ENCODE results near the gene CLEC14A. TPM values are rescaled to one million over a fixed set of nuclear protein-coding genes. Genes with fewer than 3 reads are reported as not detected.

Gene CLEC14A
- total and polyA plus RNA-seq, 9 of the 15 experiments (the other 6 are each of a cell fraction or from before 2014, with no cell fraction given) = not detected

DNA sequence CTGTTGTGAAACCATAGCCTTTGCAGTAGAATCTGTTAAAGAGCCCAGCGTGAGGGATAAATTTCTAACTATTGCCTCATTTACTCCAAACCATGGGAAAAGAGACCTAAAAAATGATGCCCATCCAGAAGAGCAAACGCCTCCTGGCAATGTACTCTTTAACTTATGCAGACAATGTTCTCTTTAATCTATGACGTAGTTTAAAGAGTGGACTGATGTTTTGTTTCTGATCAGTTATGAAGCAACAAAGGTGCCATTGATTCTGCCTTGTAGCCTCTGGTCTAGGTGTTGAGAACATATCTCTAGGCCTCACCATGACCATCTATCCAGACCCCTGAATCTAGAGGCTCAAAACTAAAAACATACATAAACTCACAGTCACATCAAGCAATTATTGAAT lies 34.8 kb downstream of the CLEC14A start:
- TF ChIP-seq RCOR1 (IDR thresholded peaks at IDR 0.05; ENCODE audit: borderline replicate concordance in 1 of 2, low read depth in 2 of 2, low read length in 2 of 2) = no peak
- no peak for TF ChIP-seq ELF2 (CRISPR knock-in tag; IDR thresholded peaks at IDR 0.05)
- TF ChIP-seq, protein P1, sequence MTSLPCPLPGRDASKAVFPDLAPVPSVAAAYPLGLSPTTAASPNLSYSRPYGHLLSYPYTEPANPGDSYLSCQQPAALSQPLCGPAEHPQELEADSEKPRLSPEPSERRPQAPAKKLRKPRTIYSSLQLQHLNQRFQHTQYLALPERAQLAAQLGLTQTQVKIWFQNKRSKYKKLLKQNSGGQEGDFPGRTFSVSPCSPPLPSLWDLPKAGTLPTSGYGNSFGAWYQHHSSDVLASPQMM (CRISPR knock-in tag; IDR thresholded peaks at IDR 0.05) = no peak
- TF ChIP-seq HNRNPUL1 (IDR thresholded peaks at IDR 0.05; ENCODE audit: low read length) = no peak
- TF ChIP-seq, protein P2, sequence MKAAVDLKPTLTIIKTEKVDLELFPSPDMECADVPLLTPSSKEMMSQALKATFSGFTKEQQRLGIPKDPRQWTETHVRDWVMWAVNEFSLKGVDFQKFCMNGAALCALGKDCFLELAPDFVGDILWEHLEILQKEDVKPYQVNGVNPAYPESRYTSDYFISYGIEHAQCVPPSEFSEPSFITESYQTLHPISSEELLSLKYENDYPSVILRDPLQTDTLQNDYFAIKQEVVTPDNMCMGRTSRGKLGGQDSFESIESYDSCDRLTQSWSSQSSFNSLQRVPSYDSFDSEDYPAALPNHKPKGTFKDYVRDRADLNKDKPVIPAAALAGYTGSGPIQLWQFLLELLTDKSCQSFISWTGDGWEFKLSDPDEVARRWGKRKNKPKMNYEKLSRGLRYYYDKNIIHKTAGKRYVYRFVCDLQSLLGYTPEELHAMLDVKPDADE (conservative IDR thresholded peaks at IDR 0.05; ENCODE audit: control insufficient read depth, low read depth, low read length) = no peak
- no peak for TF ChIP-seq GTF2A2 (tag; IDR thresholded peaks at IDR 0.05)
- no peak for TF ChIP-seq NONO (IDR thresholded peaks at IDR 0.05; ENCODE audit: low read depth in 2 of 2, low read length in 1 of 2)
- TF ChIP-seq, protein P3, sequence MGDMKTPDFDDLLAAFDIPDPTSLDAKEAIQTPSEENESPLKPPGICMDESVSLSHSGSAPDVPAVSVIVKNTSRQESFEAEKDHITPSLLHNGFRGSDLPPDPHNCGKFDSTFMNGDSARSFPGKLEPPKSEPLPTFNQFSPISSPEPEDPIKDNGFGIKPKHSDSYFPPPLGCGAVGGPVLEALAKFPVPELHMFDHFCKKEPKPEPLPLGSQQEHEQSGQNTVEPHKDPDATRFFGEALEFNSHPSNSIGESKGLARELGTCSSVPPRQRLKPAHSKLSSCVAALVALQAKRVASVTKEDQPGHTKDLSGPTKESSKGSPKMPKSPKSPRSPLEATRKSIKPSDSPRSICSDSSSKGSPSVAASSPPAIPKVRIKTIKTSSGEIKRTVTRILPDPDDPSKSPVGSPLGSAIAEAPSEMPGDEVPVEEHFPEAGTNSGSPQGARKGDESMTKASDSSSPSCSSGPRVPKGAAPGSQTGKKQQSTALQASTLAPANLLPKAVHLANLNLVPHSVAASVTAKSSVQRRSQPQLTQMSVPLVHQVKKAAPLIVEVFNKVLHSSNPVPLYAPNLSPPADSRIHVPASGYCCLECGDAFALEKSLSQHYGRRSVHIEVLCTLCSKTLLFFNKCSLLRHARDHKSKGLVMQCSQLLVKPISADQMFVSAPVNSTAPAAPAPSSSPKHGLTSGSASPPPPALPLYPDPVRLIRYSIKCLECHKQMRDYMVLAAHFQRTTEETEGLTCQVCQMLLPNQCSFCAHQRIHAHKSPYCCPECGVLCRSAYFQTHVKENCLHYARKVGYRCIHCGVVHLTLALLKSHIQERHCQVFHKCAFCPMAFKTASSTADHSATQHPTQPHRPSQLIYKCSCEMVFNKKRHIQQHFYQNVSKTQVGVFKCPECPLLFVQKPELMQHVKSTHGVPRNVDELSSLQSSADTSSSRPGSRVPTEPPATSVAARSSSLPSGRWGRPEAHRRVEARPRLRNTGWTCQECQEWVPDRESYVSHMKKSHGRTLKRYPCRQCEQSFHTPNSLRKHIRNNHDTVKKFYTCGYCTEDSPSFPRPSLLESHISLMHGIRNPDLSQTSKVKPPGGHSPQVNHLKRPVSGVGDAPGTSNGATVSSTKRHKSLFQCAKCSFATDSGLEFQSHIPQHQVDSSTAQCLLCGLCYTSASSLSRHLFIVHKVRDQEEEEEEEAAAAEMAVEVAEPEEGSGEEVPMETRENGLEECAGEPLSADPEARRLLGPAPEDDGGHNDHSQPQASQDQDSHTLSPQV (IDR thresholded peaks at IDR 0.05) = no peak
- no peak for TF ChIP-seq TAF1 (IDR thresholded peaks at IDR 0.05; ENCODE audit: control insufficient read depth, extremely low read depth, insufficient read depth, low read length, severe bottlenecking)
- no peak for TF ChIP-seq MYC (IDR thresholded peaks at IDR 0.05; ENCODE audit: low read depth, low read length)
- no peak for TF ChIP-seq MYC (CRISPR knock-in tag; IDR thresholded peaks at IDR 0.05; ENCODE audit: borderline replicate concordance, low read depth)
- TF ChIP-seq CREB1 (IDR thresholded peaks at IDR 0.05) = no peak
- TF ChIP-seq CREB1 (CRISPR knock-in tag; IDR thresholded peaks at IDR 0.05) = no peak
- TF ChIP-seq, protein P4, sequence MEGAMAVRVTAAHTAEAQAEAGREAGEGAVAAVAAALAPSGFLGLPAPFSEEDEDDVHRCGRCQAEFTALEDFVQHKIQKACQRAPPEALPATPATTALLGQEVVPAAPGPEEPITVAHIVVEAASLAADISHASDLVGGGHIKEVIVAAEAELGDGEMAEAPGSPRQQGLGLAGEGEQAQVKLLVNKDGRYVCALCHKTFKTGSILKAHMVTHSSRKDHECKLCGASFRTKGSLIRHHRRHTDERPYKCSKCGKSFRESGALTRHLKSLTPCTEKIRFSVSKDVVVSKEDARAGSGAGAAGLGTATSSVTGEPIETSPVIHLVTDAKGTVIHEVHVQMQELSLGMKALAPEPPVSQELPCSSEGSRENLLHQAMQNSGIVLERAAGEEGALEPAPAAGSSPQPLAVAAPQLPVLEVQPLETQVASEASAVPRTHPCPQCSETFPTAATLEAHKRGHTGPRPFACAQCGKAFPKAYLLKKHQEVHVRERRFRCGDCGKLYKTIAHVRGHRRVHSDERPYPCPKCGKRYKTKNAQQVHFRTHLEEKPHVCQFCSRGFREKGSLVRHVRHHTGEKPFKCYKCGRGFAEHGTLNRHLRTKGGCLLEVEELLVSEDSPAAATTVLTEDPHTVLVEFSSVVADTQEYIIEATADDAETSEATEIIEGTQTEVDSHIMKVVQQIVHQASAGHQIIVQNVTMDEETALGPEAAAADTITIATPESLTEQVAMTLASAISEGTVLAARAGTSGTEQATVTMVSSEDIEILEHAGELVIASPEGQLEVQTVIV (CRISPR knock-in tag; IDR thresholded peaks at IDR 0.05; ENCODE audit: borderline replicate concordance) = no peak
- no peak for TF ChIP-seq ZNF324 (CRISPR knock-in tag; IDR thresholded peaks at IDR 0.05)
- Histone ChIP-seq H3K4me1 (replicated peaks in 1 of 2; ENCODE audit: control insufficient read depth in 2 of 2, insufficient read depth in 2 of 2, low read length in 2 of 2) (no peaks in the 10 kb centered on the region), H3K4me2 (ENCODE audit: insufficient read depth, low read length) (no peak overlapping the region), H2AFZ (ENCODE audit: low read depth, low read length) (no peak overlapping the region), H4K20me1 (replicated peaks; ENCODE audit: control insufficient read depth, insufficient read depth, low read length) (no peaks in the 10 kb centered on the region), H3K79me2 (ENCODE audit: control insufficient read depth, insufficient read depth, low read length) (no peaks in the 10 kb centered on the region), H3K27ac (ENCODE audit: extremely low read depth, low read depth, low read length) (no peak overlapping the region), H3K9ac (ENCODE audit: insufficient read depth in 1 of 2, low read depth in 2 of 2, low read length in 2 of 2) (no peak overlapping the region), H3K27me3 (ENCODE audit: control insufficient read depth in 2 of 2, insufficient read depth in 2 of 2, low read length in 2 of 2) (no peaks in the 10 kb centered on the region), H3K9me1 (ENCODE audit: control insufficient read depth, insufficient read depth, low read length) (no peaks in the 10 kb centered on the region), H3K4me3 (no peak overlapping the region), H3K9me3 (replicated peaks; ENCODE audit: control insufficient read depth, insufficient read depth, low read depth, low read length) (no peaks in the 10 kb centered on the region), H3K36me3 (ENCODE audit: control insufficient read depth, insufficient read depth, low read length) (no peaks in the 10 kb centered on the region)
- ATAC-seq (no peak), DNase-seq (ENCODE audit: extremely low read depth in 1 of 4, low spot score in 3 of 4) (no peak), FAIRE-seq (no peak)
- in situ Hi-C loops (cut with MboI) (no loop called here), intact Hi-C loops (cut with micrococcal nuclease) (no loop called here)
- BruUV-seq (replicated peaks) = no TSS peak
- CTCF ChIA-PET (ENCODE audit: low intra/inter-chr PET ratio) = no interaction called here
- WGBS (ENCODE audit: insufficient coverage, low coverage, missing lambda C conversion rate) = 0% methylated on average over 3 of the region's 3 CpGs
- POLR2A ChIA-PET = no interaction called here
